HepG2 (cell line): ENCODE data around the gene TMEM53. TPM values are rescaled to one million over a fixed set of nuclear protein-coding genes. Genes with fewer than 3 reads are reported as not detected.
A peak's percentile ranks its signal among the peaks of the same experiment; 100 is the strongest.

ENCODE experiments used
- ARNT2 ChIP-seq: sonication (generic); formaldehyde crosslinking; IDR thresholded peaks from 2 replicates; pipeline ENCODE4 v1.8.0; 2022; ENCODE audit warnings: mild to moderate bottlenecking, low read depth, missing genetic modification reagents, moderate library complexity
- ATF1 ChIP-seq: IDR thresholded peaks from 2 replicates; pipeline ENCODE4 v1.6.1; 2016; ENCODE audit warnings: mild to moderate bottlenecking, control low read depth
- FOXO1 ChIP-seq: sonication (generic); formaldehyde crosslinking; IDR thresholded peaks from 2 replicates; pipeline ENCODE4 v1.4.0; 2020; ENCODE audit warnings: missing genetic modification reagents
- KAT7 ChIP-seq: IDR thresholded peaks from 2 replicates; pipeline ENCODE4 v1.6.1; 2018; ENCODE audit warnings: borderline replicate concordance, missing compliant biosample characterization
- SSRP1 ChIP-seq: IDR thresholded peaks from 2 replicates; pipeline ENCODE4 v1.6.1; 2016; ENCODE audit warnings: control low read depth
- THYN1 ChIP-seq: sonication (generic); formaldehyde crosslinking; IDR thresholded peaks from 2 replicates; pipeline ENCODE4 v1.8.1; 2023; ENCODE audit warnings: low read depth, mild to moderate bottlenecking, moderate library complexity, missing genetic modification reagents, borderline replicate concordance
- ZNF17 ChIP-seq: sonication (generic); formaldehyde crosslinking; IDR thresholded peaks from 2 replicates; pipeline ENCODE4 v1.5.0; 2020; ENCODE audit warnings: mild to moderate bottlenecking, missing genetic modification reagents
- ZNF317 ChIP-seq: sonication (generic); formaldehyde crosslinking; IDR thresholded peaks from 2 replicates; pipeline ENCODE4 v1.5.0; 2020; ENCODE audit warnings: mild to moderate bottlenecking, missing genetic modification reagents
- ZNF331 ChIP-seq: sonication (generic); formaldehyde crosslinking; IDR thresholded peaks from 2 replicates; pipeline ENCODE4 v1.4.0; 2020; ENCODE audit warnings: missing genetic modification reagents
- ZNF713 ChIP-seq: sonication (generic); formaldehyde crosslinking; IDR thresholded peaks from 2 replicates; pipeline ENCODE4 v1.4.0; 2020; ENCODE audit warnings: mild to moderate bottlenecking, missing genetic modification reagents
- polyA plus RNA-seq, 8 experiments: library from polyadenylated mRNA; depleted of rRNA in 3 of 8; stranded (reverse) in 7 of 8; unstranded in 1 of 8; fragments of >200 nt; fragmentation: Illumina TruSeq in 4 of 8; extraction: Trizol in 4 of 8; gene quantifications; 2 replicates each; pipeline versions ENCODE4 v1.2.1 to v1.2.3, GENCODE V29; 2011 to 2016; ENCODE audit warnings: low read depth in 4 of 8, missing spikeins in 1 of 8, mixed read lengths in 1 of 8; ENCODE audit not compliant: insufficient read depth in 1 of 8
- total RNA-seq, 5 experiments: library from RNA; depleted of rRNA; stranded (reverse); fragments of >200 nt; fragmentation: Illumina TruSeq; extraction: Trizol; gene quantifications; 2 replicates each; pipeline ENCODE4 v1.2.3, GENCODE V29; 2016; ENCODE audit warnings: low read depth in 1 of 5
- TF ChIP-seq, protein P1 (sequence below): sonication (generic); formaldehyde crosslinking; conservative IDR thresholded peaks from 2 replicates; pipeline ENCODE4 v1.4.0; 2020; ENCODE audit warnings: missing genetic modification reagents
- TF ChIP-seq, protein P2 (sequence below): sonication (generic); formaldehyde crosslinking; IDR thresholded peaks from 2 replicates; pipeline ENCODE4 v1.4.0; 2020; ENCODE audit warnings: missing genetic modification reagents, mild to moderate bottlenecking, borderline replicate concordance
- TF ChIP-seq, protein P3 (sequence below): IDR thresholded peaks from 2 replicates; pipeline ENCODE4 v1.6.1; 2018; ENCODE audit warnings: missing genetic modification reagents, mild to moderate bottlenecking, missing compliant biosample characterization
- TF ChIP-seq, protein P4 (sequence below): sonication (generic); formaldehyde crosslinking; IDR thresholded peaks from 2 replicates; pipeline ENCODE4 v1.4.0; 2020; ENCODE audit warnings: mild to moderate bottlenecking, missing genetic modification reagents
- TF ChIP-seq, protein P5 (sequence below): sonication (generic); formaldehyde crosslinking; IDR thresholded peaks from 2 replicates; pipeline ENCODE4 v1.4.0; 2020; ENCODE audit warnings: missing genetic modification reagents

TMEM53 gene
- total and polyA plus RNA-seq, 2 of the 13 experiments (the other 11 are each of a cell fraction or from before 2014, with no cell fraction given): 12.6 to 20.2 TPM

DNA sequence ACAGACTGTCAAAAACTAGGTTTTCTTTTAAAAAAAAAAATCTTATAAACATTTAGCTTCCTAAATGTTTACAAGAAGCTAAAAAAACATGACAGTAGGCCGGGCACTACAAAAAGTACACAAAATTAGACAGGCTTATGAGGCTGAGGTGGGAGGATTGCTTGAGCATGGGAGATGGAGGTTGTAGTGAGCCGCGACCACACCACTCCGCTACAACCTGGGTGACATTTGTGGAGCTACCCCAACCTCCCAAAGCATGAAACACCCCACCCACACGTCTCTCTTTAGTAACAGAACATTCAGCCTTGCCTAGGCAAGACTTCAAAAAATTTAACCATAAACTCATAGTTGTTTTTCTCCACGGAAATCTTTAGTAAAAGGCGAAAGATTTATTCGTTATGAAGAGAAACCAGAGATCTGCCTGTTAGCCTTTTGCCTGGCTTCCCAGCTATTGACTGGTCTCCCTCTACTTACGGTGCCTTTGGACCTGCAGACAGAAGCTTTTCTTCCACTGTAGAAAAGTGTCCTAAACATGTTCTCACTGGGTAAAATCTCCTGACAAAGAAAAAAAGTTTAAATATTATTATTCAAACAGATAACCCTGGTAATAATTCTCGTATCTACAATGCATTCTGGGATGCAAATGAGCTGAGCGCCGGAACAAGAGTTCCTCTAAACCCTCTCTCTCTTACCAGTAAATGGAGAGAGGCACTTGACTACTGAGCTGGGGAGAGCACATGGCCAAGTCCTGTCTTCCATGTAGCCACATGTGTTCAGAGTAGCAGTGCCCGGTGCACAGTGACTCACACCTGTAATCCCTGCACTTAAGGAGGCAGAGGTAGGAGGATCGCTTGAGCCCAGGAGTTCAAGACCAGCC, 47.4 kb upstream of the TMEM53 start (continued):
- TF ChIP-seq, protein P1, sequence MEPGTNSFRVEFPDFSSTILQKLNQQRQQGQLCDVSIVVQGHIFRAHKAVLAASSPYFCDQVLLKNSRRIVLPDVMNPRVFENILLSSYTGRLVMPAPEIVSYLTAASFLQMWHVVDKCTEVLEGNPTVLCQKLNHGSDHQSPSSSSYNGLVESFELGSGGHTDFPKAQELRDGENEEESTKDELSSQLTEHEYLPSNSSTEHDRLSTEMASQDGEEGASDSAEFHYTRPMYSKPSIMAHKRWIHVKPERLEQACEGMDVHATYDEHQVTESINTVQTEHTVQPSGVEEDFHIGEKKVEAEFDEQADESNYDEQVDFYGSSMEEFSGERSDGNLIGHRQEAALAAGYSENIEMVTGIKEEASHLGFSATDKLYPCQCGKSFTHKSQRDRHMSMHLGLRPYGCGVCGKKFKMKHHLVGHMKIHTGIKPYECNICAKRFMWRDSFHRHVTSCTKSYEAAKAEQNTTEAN: 0 out of 2 replicates have a peak, but pooled peaks have one; percentile 45
- TF ChIP-seq ZNF317 (CRISPR knock-in tag) (peak; percentile 41; the same call in 1 of the 2 replicates), ZNF713 (CRISPR knock-in tag) (no peak), THYN1 (CRISPR knock-in tag) (no peak), FOXO1 (peak; percentile 62; the same call in 1 of the 2 replicates), KAT7 (CRISPR knock-in tag) (no peak), ARNT2 (CRISPR knock-in tag) (peak; percentile 75; the same call in 1 of the 2 replicates), ZNF17 (CRISPR knock-in tag) (no peak), ATF1 (peak; percentile 81), SSRP1 (peak; percentile 75; the same call in 1 of the 2 replicates), ZNF331 (peak; percentile 94)
- TF ChIP-seq, protein P2, sequence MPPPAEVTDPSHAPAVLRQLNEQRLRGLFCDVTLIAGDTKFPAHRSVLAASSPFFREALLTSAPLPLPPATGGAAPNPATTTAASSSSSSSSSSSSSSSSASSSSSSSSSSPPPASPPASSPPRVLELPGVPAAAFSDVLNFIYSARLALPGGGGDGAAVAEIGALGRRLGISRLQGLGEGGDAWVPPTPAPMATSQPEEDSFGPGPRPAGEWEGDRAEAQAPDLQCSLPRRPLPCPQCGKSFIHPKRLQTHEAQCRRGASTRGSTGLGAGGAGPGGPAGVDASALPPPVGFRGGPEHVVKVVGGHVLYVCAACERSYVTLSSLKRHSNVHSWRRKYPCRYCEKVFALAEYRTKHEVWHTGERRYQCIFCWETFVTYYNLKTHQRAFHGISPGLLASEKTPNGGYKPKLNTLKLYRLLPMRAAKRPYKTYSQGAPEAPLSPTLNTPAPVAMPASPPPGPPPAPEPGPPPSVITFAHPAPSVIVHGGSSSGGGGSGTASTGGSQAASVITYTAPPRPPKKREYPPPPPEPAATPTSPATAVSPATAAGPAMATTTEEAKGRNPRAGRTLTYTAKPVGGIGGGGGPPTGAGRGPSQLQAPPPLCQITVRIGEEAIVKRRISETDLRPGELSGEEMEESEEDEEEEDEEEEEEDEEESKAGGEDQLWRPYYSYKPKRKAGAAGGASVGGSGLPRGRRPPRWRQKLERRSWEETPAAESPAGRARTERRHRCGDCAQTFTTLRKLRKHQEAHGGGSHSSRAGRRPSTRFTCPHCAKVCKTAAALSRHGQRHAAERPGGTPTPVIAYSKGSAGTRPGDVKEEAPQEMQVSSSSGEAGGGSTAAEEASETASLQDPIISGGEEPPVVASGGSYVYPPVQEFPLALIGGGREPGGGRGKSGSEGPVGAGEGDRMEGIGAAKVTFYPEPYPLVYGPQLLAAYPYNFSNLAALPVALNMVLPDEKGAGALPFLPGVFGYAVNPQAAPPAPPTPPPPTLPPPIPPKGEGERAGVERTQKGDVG (CRISPR knock-in tag): no peak
- TF ChIP-seq, protein P3, sequence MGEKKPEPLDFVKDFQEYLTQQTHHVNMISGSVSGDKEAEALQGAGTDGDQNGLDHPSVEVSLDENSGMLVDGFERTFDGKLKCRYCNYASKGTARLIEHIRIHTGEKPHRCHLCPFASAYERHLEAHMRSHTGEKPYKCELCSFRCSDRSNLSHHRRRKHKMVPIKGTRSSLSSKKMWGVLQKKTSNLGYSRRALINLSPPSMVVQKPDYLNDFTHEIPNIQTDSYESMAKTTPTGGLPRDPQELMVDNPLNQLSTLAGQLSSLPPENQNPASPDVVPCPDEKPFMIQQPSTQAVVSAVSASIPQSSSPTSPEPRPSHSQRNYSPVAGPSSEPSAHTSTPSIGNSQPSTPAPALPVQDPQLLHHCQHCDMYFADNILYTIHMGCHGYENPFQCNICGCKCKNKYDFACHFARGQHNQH (CRISPR knock-in tag): peak; percentile 85
- TF ChIP-seq, protein P4, sequence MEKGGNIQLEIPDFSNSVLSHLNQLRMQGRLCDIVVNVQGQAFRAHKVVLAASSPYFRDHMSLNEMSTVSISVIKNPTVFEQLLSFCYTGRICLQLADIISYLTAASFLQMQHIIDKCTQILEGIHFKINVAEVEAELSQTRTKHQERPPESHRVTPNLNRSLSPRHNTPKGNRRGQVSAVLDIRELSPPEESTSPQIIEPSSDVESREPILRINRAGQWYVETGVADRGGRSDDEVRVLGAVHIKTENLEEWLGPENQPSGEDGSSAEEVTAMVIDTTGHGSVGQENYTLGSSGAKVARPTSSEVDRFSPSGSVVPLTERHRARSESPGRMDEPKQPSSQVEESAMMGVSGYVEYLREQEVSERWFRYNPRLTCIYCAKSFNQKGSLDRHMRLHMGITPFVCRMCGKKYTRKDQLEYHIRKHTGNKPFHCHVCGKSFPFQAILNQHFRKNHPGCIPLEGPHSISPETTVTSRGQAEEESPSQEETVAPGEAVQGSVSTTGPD (CRISPR knock-in tag): no peak
- TF ChIP-seq, protein P5, sequence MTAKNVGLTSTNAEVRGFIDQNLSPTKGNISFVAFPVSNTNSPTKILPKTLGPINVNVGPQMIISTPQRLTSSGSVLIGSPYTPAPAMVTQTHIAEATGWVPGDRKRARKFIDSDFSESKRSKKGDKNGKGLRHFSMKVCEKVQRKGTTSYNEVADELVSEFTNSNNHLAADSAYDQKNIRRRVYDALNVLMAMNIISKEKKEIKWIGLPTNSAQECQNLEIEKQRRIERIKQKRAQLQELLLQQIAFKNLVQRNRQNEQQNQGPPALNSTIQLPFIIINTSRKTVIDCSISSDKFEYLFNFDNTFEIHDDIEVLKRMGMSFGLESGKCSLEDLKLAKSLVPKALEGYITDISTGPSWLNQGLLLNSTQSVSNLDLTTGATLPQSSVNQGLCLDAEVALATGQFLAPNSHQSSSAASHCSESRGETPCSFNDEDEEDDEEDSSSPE (CRISPR knock-in tag): no peak
